Activated B cell treated with CpG ODN at 0.5 μM for 24 hours (primary cell): ENCODE results near the gene AUTS2. TPM values are rescaled to one million over a fixed set of nuclear protein-coding genes. Genes with fewer than 3 reads are reported as not detected.

Experiments
- ATAC-seq: fragments of 200-7000 bp; cut with Tn5 transposase; one replicate; pipeline ENCODE4 v1.10.0; 2021; ENCODE audit warnings: low read depth, mild to moderate bottlenecking, moderate library complexity
- CTCF ChIA-PET: fragments of 350-600 bp; sonication (Branson Sonifier 250); formaldehyde crosslinking; loops from one replicate; lab custom pipeline; 2021; ENCODE audit warnings: antibody characterized with exemption; lab: Charles Lee
- POLR2A ChIA-PET: fragments of 350-600 bp; sonication (Branson Sonifier 250); formaldehyde crosslinking; loops from one replicate; lab custom pipeline; 2021; ENCODE audit warnings: antibody characterized with exemption; lab: Charles Lee
- DNase-seq: peaks from one replicate; pipeline ENCODE4 v3.0.0; 2022
- H3K27ac Mint-ChIP-seq: one replicate; pipeline ENCODE4 v1.8.0; 2020; ENCODE audit warnings: mixed read lengths
- H3K27me3 Mint-ChIP-seq: one replicate; pipeline ENCODE4 v1.8.0; 2021; ENCODE audit warnings: mixed read lengths
- H3K36me3 Mint-ChIP-seq: one replicate; pipeline ENCODE4 v1.8.0; 2021; ENCODE audit warnings: low read depth, mixed read lengths
- H3K4me1 Mint-ChIP-seq: one replicate; pipeline ENCODE4 v1.8.0; 2021; ENCODE audit warnings: mixed read lengths
- H3K4me3 Mint-ChIP-seq: one replicate; pipeline ENCODE4 v1.8.0; 2020; ENCODE audit warnings: mild to moderate bottlenecking, mixed read lengths
- H3K9me3 Mint-ChIP-seq: one replicate; pipeline ENCODE4 v1.8.0; 2020; ENCODE audit warnings: mixed read lengths
- CTCF ChIP-seq: fragments of 200-600 bp; IDR thresholded peaks from one replicate; pipeline ENCODE4 v1.8.0; 2022; ENCODE audit warnings: antibody characterized with exemption, mild to moderate bottlenecking
- intact Hi-C: fragments of 100-400 bp; cut with micrococcal nuclease; formaldehyde crosslinking; loops from one replicate; pipeline ENCODE4 v1.15.1; 2024
- total RNA-seq: library from RNA; stranded (reverse); gene quantifications from 2 replicates; pipeline ENCODE4 v1.2.3, GENCODE V29; 2022

The AUTS2 gene
- total RNA-seq, 1 donor from 2014 or later = 15.9 TPM

DNA sequence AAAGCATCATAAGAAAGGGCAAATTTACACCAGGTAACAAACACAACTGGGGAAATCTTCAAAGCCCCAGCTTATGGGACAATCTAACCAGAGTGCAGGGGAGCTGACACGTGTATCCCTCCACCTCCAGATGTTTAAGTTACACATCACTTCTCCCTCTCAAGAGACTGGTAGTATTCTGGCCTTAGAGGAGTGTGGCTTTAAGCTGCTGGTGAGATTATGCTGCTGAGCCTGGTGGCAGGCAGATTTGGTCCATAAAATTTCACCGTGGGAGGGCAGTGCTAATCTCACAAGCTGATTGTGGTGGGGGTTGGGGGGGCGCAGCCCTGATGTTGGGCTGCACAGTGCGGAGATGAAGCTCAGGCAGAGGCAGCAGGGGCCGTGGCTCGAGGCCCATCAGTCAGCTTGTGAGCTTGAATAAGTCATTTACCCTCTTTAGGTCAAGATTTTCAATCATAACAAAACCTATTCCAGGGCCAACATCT, 1102.7 kb downstream of the AUTS2 start:
- TF ChIP-seq CTCF = no peak
- Mint-ChIP-seq H3K4me3 (no peak overlapping the region), H3K4me1 (peaks cover 1% of the 10 kb centered on the region), H3K27ac (no peak overlapping the region), H3K36me3 (no peaks in the 10 kb centered on the region), H3K27me3 (peaks cover 10% of the 10 kb centered on the region), H3K9me3 (no peaks in the 10 kb centered on the region)
- intact Hi-C loops = no loop called here
- DNase-seq (no peak), ATAC-seq (no peak)
- ChIA-PET CTCF (no interaction called here), POLR2A (no interaction called here)

- ChIA-PET POLR2A (no interaction called here), CTCF (no interaction called here)
- Mint-ChIP-seq H3K36me3 (no peaks in the 10 kb centered on the region), H3K9me3 (no peaks in the 10 kb centered on the region), H3K4me1 (no peaks in the 10 kb centered on the region), H3K27ac (no peak overlapping the region), H3K4me3 (no peak overlapping the region), H3K27me3 (peaks cover 9% of the 10 kb centered on the region)
- DNase-seq = no peak
- no peak for ATAC-seq
- TF ChIP-seq CTCF = no peak
- intact Hi-C loops = no loop called here
Measured at GRCh38 chr7:70701477-70701876, 1103.2 kb downstream of the AUTS2 start.

DNA sequence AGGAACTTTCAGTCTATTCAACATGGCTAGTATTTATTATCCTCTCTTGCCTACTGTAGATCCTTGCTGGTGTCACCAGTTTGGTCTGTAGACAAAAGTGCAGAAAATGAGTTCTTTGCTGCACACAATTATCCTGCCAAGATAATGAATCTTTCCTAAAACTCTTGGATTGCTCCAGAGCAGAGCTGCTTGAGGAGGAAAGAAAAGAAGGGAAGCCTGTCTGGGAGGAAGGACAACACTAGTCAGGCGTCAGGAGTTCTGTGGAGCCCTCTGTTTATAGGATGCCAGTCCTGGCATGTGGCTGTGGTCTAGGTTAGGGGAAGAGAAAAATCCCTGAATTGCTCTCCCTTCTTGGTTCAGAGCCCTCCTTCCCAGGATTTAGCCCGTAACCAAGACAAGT, 1103.7 kb downstream of the AUTS2 start:
- no peak for ATAC-seq
- no peak for DNase-seq
- ChIA-PET CTCF (no interaction called here), POLR2A (no interaction called here)
- no peak for TF ChIP-seq CTCF
- Mint-ChIP-seq H3K4me3 (no peak overlapping the region), H3K4me1 (no peaks in the 10 kb centered on the region), H3K9me3 (no peaks in the 10 kb centered on the region), H3K27ac (no peak overlapping the region), H3K27me3 (peaks cover 5% of the 10 kb centered on the region), H3K36me3 (no peaks in the 10 kb centered on the region)
- intact Hi-C loops = no loop called here

GRCh38 chr7:70703785-70704184, 1105.5 kb downstream of the AUTS2 start:
- no peak overlapping the region for H3K27ac Mint-ChIP-seq
- no peaks in the 10 kb centered on the region for H3K4me1 Mint-ChIP-seq
- POLR2A ChIA-PET = no interaction called here
- TF ChIP-seq CTCF = no peak
- no peaks in the 10 kb centered on the region for H3K36me3 Mint-ChIP-seq
- intact Hi-C loops = no loop called here
- DNase-seq = no peak
- no peaks in the 10 kb centered on the region for H3K27me3 Mint-ChIP-seq
- no peak overlapping the region for H3K4me3 Mint-ChIP-seq
- no peak for ATAC-seq
- CTCF ChIA-PET = no interaction called here
- H3K9me3 Mint-ChIP-seq = no peaks in the 10 kb centered on the region

GRCh38 chr7:70704831-70705346, 1106.6 kb downstream of the AUTS2 start:
- no peak for ATAC-seq
- Mint-ChIP-seq H3K4me3 (no peak overlapping the region), H3K4me1 (no peaks in the 10 kb centered on the region), H3K27me3 (no peaks in the 10 kb centered on the region), H3K9me3 (no peaks in the 10 kb centered on the region), H3K27ac (no peak overlapping the region), H3K36me3 (no peaks in the 10 kb centered on the region)
- no peak for TF ChIP-seq CTCF
- intact Hi-C loops = no loop called here
- no peak for DNase-seq
- CTCF ChIA-PET = no interaction called here
- POLR2A ChIA-PET = no interaction called here
